MM.1S (cell line): Measurements from ENCODE around the gene KRT8.

Experiments
- DNase-seq: peaks from one replicate; pipeline ENCODE4 v3.0.0-alpha.2; 2015
- H2AFZ ChIP-seq: fragments of 300-600 bp; sonication (generic); 2 replicates; pipeline ENCODE4 v1.6.0; 2016; ENCODE audit warnings: antibody characterized with exemption, low read length
- H3F3A ChIP-seq: fragments of 300-600 bp; sonication (generic); 2 replicates; pipeline ENCODE4 v1.6.1; 2016; ENCODE audit warnings: mild to moderate bottlenecking, antibody characterized with exemption, low read length, moderate library complexity, mixed read lengths; ENCODE audit not compliant: insufficient read depth
- H3K27ac ChIP-seq: fragments of 300-600 bp; sonication (generic); 2 replicates; pipeline ENCODE4 v1.5.1; 2016; ENCODE audit warnings: mild to moderate bottlenecking, low read length
- H3K27me3 ChIP-seq: fragments of 300-600 bp; sonication (generic); replicated peaks from 2 replicates; pipeline ENCODE4 v1.6.0; 2016; ENCODE audit warnings: low read length; ENCODE audit not compliant: insufficient read depth
- H3K36me3 ChIP-seq: fragments of 300-600 bp; sonication (generic); replicated peaks from 2 replicates; pipeline ENCODE4 v1.6.1; 2016; ENCODE audit warnings: mild to moderate bottlenecking, low read length, mixed read lengths; ENCODE audit not compliant: insufficient read depth
- H3K4me1 ChIP-seq: fragments of 300-600 bp; sonication (generic); 2 replicates; pipeline ENCODE4 v1.6.1; 2016; ENCODE audit warnings: low read length, mixed read lengths
- H3K4me2 ChIP-seq: fragments of 300-600 bp; sonication (generic); 2 replicates; pipeline ENCODE4 v1.6.0; 2016; ENCODE audit warnings: low read depth, low read length
- H3K4me3 ChIP-seq: fragments of 300-600 bp; sonication (generic); 2 replicates; pipeline ENCODE4 v1.5.1; 2016; ENCODE audit warnings: low read length, mixed read lengths
- H3K79me2 ChIP-seq: fragments of 300-600 bp; sonication (generic); 2 replicates; pipeline ENCODE4 v1.6.1; 2016; ENCODE audit warnings: mixed run types, low read length, mixed read lengths
- H3K9ac ChIP-seq: fragments of 300-600 bp; sonication (generic); 2 replicates; pipeline ENCODE4 v1.6.1; 2016; ENCODE audit warnings: low read length, mixed read lengths
- H3K9me2 ChIP-seq: fragments of 300-600 bp; sonication (generic); replicated peaks from 2 replicates; pipeline ENCODE4 v1.6.1; 2016; ENCODE audit warnings: mild to moderate bottlenecking, low read length, mixed read lengths; ENCODE audit not compliant: insufficient read depth
- H3K9me3 ChIP-seq: fragments of 300-600 bp; sonication (generic); replicated peaks from 2 replicates; pipeline ENCODE4 v1.6.1; 2016; ENCODE audit warnings: mild to moderate bottlenecking, low read length, mixed read lengths; ENCODE audit not compliant: insufficient read depth
- H4K20me1 ChIP-seq: fragments of 300-600 bp; sonication (generic); 2 replicates; pipeline ENCODE4 v1.6.1; 2016; ENCODE audit warnings: mild to moderate bottlenecking, low read length, moderate library complexity, mixed read lengths; ENCODE audit not compliant: insufficient read depth
- CTCF ChIP-seq: fragments of 300-600 bp; sonication (generic); IDR thresholded peaks from 2 replicates; pipeline ENCODE4 v1.5.1; 2016; ENCODE audit warnings: antibody characterized with exemption, low read length, mixed read lengths
- EZH2 ChIP-seq: fragments of 300-600 bp; sonication (generic); optimal IDR thresholded peaks from 2 replicates; pipeline ENCODE3; 2017; ENCODE audit warnings: low read depth, mild to moderate bottlenecking, antibody characterized with exemption, low read length, mixed read lengths
- EZH2phosphoT487 ChIP-seq: fragments of 300-600 bp; sonication (generic); IDR thresholded peaks from 2 replicates; pipeline ENCODE4 v1.6.1; 2018; ENCODE audit warnings: antibody characterized with exemption, low read length

KRT8 gene

DNA sequence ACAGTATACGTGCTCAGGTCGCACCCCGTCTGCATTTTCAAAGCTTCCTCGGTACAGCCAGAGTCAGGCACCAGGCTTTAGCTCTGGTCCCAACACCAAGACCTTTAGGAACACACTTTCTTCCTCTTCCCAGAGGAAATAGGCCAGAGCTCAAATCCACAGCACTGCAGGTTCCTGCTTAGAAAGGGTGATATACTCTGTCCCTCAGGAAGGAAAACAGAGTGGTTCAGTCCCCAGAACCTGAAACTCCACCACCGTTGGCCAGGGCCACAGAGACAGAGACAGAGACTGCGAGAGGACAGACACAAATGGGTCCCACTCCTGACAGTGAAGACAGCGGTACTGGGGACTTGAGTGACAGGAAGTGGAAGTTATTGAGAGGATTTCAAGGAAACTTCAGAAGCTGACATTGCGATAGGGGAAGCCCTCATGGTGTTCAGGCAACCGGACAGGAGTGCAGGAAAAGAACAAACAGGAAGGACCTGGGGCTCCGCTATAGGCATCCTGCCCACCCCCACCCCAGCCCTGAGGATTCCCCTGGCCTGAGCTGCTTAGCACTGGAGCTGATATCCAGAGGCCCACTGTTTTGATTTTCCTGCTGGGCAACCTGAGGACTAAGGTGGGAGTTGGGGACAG lies 5.5 kb upstream of the KRT8 start:
- H3K9ac ChIP-seq, result no peak overlapping the region
- TF ChIP-seq EZH2phosphoT487 (no peak), CTCF (no peak), EZH2 (no peak)
- H3K9me3 ChIP-seq, result no peaks in the 10 kb centered on the region
- H3K4me2 ChIP-seq, result no peak overlapping the region
- H4K20me1 ChIP-seq, result no peaks in the 10 kb centered on the region
- no peak overlapping the region for H3K4me3 ChIP-seq
- H3K27me3 ChIP-seq, result peaks cover 12% of the 10 kb centered on the region; the same call in 1 of the 2 replicates
- no peaks in the 10 kb centered on the region for H3K9me2 ChIP-seq
- no peaks in the 10 kb centered on the region for H3K79me2 ChIP-seq
- peaks cover 9% of the 10 kb centered on the region for H3K4me1 ChIP-seq
- H3F3A ChIP-seq, result no peaks in the 10 kb centered on the region
- no peak overlapping the region for H3K27ac ChIP-seq
- H2AFZ ChIP-seq, result no peak overlapping the region
- H3K36me3 ChIP-seq, result no peaks in the 10 kb centered on the region
- DNase-seq, result no peak

- Histone ChIP-seq H3K27me3 (peaks cover 12% of the 10 kb centered on the region; the same call in 1 of the 2 replicates), H3F3A (no peaks in the 10 kb centered on the region), H3K4me1 (peaks cover 9% of the 10 kb centered on the region), H3K9me2 (no peaks in the 10 kb centered on the region), H3K79me2 (no peaks in the 10 kb centered on the region), H3K9ac (no peak overlapping the region), H3K9me3 (no peaks in the 10 kb centered on the region), H2AFZ (no peak overlapping the region), H3K4me2 (no peak overlapping the region), H3K4me3 (no peak overlapping the region), H3K27ac (no peak overlapping the region), H3K36me3 (no peaks in the 10 kb centered on the region), H4K20me1 (no peaks in the 10 kb centered on the region)
- no peak for TF ChIP-seq EZH2phosphoT487
- TF ChIP-seq CTCF, result no peak
- no peak for TF ChIP-seq EZH2
- no peak for DNase-seq
Observed at GRCh38 chr12:52909796-52910195, 4.9 kb upstream of the KRT8 start.

GRCh38 chr12:52909331-52909730 lies 4.5 kb upstream of the KRT8 start:
- H3K27me3 ChIP-seq, result peaks cover 12% of the 10 kb centered on the region; the same call in 1 of the 2 replicates
- no peak overlapping the region for H3K27ac ChIP-seq
- no peaks in the 10 kb centered on the region for H4K20me1 ChIP-seq
- H3F3A ChIP-seq, result no peaks in the 10 kb centered on the region
- no peaks in the 10 kb centered on the region for H3K79me2 ChIP-seq
- H3K4me2 ChIP-seq, result no peak overlapping the region
- no peak for DNase-seq
- peaks cover 9% of the 10 kb centered on the region for H3K4me1 ChIP-seq
- no peaks in the 10 kb centered on the region for H3K36me3 ChIP-seq
- no peaks in the 10 kb centered on the region for H3K9me2 ChIP-seq
- TF ChIP-seq EZH2 (no peak), CTCF (no peak), EZH2phosphoT487 (no peak)
- H3K9ac ChIP-seq, result no peak overlapping the region
- no peak overlapping the region for H2AFZ ChIP-seq
- H3K9me3 ChIP-seq, result no peaks in the 10 kb centered on the region
- H3K4me3 ChIP-seq, result no peak overlapping the region
